ES-I3 (cell line): Measurements from ENCODE around the gene MCAM.

Experiments
- H3K36me3 ChIP-seq: 2 replicates; pipeline ENCODE4 v1.6.1; 2013; ENCODE audit warnings: mild to moderate bottlenecking, low read length, control low read depth, moderate library complexity; ENCODE audit not compliant: insufficient read depth
- H3K4me1 ChIP-seq: 2 replicates; pipeline ENCODE4 v1.6.1; 2013; ENCODE audit warnings: mild to moderate bottlenecking, control low read depth, low read length; ENCODE audit not compliant: insufficient read depth
- H3K9ac ChIP-seq: 2 replicates; pipeline ENCODE4 v1.6.1; 2013; ENCODE audit warnings: low read depth, mild to moderate bottlenecking, low read length, moderate library complexity
- H3K9me3 ChIP-seq: 2 replicates; pipeline ENCODE4 v1.6.1; 2013; ENCODE audit warnings: mild to moderate bottlenecking, low read length, moderate library complexity; ENCODE audit not compliant: control insufficient read depth, insufficient read depth

The MCAM gene, protein sequence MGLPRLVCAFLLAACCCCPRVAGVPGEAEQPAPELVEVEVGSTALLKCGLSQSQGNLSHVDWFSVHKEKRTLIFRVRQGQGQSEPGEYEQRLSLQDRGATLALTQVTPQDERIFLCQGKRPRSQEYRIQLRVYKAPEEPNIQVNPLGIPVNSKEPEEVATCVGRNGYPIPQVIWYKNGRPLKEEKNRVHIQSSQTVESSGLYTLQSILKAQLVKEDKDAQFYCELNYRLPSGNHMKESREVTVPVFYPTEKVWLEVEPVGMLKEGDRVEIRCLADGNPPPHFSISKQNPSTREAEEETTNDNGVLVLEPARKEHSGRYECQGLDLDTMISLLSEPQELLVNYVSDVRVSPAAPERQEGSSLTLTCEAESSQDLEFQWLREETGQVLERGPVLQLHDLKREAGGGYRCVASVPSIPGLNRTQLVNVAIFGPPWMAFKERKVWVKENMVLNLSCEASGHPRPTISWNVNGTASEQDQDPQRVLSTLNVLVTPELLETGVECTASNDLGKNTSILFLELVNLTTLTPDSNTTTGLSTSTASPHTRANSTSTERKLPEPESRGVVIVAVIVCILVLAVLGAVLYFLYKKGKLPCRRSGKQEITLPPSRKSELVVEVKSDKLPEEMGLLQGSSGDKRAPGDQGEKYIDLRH

GRCh38 chr11:119316729-119317591, at the start of gene MCAM:
MCAM (minus strand) TSS chr11:119317130; CDS start chr11:119317101, 29 bp downstream.
- peaks cover 19% of the 10 kb centered on the region for H3K36me3 ChIP-seq
- H3K9me3 ChIP-seq = no peaks in the 10 kb centered on the region
- peak within 1 kb of the TSS; percentile 77 for H3K9ac ChIP-seq
- peaks cover 20% of the 10 kb centered on the region for H3K4me1 ChIP-seq

- no peaks in the 10 kb centered on the region for H3K36me3 ChIP-seq
- peaks cover 41% of the 10 kb centered on the region for H3K4me1 ChIP-seq
- H3K9ac ChIP-seq = no peak overlapping the region
- no peaks in the 10 kb centered on the region for H3K9me3 ChIP-seq
Observed at GRCh38 chr11:119365071-119365591, 48.2 kb upstream of the MCAM start.

GRCh38 chr11:119363851-119364590, 47.1 kb upstream of the MCAM start:
- Histone ChIP-seq H3K9me3 (no peaks in the 10 kb centered on the region), H3K36me3 (no peaks in the 10 kb centered on the region), H3K9ac (peak overlapping the region; percentile 30; the same call in 1 of the 2 replicates), H3K4me1 (peaks cover 41% of the 10 kb centered on the region)

DNA sequence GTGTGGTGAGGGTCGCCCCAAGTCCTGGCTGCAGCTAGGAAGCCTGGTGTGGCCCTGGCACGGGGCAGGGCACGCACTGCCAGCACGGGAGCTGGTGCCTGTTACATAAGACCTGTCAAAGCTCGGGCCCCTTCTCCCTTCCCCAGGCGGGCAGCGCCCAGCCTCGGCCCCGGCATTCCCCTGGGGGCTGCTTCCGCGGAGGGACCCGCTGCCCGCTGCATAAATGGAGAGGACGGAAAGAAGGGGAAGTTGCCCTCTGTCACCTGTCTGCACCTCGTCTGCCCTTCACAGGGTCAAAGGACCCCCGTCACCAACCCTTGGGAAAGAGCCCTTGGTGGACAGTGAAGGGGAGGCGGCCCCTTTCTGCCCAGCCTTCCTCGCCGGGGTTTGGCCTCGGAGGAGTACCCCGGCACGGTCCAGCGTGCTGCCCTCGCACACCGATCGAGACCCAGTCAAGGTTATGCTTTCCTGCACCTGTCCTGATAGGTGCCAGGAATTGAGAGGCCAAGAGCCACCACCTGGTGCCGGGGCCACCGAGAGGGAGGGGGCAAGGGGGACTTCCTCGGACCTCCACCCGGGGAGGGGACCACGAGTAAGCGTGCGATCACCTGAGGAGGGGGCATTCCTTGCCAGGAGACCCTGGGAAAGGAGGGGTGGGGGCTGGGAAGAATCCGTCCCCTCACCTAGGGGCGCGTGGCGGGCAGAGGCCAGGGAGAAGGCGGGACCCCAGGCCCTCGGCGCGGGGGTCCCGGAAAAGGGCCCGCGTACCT, 46.3 kb upstream of the MCAM start:
- no peaks in the 10 kb centered on the region for H3K36me3 ChIP-seq
- H3K4me1 ChIP-seq = peaks cover 39% of the 10 kb centered on the region
- H3K9me3 ChIP-seq = no peaks in the 10 kb centered on the region
- H3K9ac ChIP-seq = peak overlapping the region; percentile 30; the same call in 1 of the 2 replicates

- Histone ChIP-seq H3K9me3 (no peaks in the 10 kb centered on the region), H3K9ac (no peak overlapping the region), H3K4me1 (peaks cover 35% of the 10 kb centered on the region), H3K36me3 (no peaks in the 10 kb centered on the region)
Observed at GRCh38 chr11:119362741-119363080, 45.8 kb upstream of the MCAM start.

DNA sequence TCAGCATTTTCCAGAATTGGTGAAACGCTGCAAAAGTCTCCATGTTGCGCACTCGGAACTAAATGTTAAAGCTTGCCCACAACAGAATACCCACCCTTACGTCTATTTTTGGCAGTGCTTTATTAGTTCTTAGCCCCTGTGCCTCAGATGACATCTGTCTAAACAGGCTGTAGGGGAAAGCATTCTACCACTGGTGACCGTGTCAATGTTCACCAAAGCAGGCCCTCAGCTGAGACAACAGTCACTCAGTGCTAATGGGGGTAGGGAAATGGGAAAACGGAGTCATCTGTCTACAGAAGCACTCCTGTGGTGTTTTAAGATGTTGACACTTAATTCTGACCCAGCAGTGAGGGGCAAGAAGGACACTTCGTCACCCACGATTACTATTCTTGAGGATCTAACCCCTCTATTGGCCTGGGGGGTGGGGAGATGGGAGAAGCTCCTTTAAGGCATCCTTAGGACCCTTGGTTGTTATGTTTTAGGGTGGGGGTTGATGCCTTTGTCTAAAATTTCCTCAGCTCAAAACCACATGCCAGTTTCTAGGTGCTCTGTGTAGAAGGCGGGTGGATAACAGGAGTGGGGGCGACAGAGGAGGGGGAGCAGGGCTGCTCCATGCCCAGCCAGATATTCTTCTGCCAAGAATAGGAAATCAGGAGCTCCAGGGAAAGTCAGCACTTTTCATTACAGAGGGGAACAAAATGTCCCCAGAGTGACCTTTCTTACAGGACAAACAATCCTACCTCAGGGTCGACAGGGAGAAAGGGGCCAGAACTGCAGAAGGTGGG, 45.2 kb upstream of the MCAM start:
- Histone ChIP-seq H3K9ac (no peak overlapping the region), H3K36me3 (no peaks in the 10 kb centered on the region), H3K4me1 (peaks cover 35% of the 10 kb centered on the region), H3K9me3 (no peaks in the 10 kb centered on the region)

- H3K9ac ChIP-seq = no peak overlapping the region; the same call in 1 of the 2 replicates
- peaks cover 35% of the 10 kb centered on the region for H3K4me1 ChIP-seq
- no peaks in the 10 kb centered on the region for H3K9me3 ChIP-seq
- H3K36me3 ChIP-seq = no peaks in the 10 kb centered on the region
Observed at GRCh38 chr11:119361056-119361787, 44.3 kb upstream of the MCAM start.

DNA sequence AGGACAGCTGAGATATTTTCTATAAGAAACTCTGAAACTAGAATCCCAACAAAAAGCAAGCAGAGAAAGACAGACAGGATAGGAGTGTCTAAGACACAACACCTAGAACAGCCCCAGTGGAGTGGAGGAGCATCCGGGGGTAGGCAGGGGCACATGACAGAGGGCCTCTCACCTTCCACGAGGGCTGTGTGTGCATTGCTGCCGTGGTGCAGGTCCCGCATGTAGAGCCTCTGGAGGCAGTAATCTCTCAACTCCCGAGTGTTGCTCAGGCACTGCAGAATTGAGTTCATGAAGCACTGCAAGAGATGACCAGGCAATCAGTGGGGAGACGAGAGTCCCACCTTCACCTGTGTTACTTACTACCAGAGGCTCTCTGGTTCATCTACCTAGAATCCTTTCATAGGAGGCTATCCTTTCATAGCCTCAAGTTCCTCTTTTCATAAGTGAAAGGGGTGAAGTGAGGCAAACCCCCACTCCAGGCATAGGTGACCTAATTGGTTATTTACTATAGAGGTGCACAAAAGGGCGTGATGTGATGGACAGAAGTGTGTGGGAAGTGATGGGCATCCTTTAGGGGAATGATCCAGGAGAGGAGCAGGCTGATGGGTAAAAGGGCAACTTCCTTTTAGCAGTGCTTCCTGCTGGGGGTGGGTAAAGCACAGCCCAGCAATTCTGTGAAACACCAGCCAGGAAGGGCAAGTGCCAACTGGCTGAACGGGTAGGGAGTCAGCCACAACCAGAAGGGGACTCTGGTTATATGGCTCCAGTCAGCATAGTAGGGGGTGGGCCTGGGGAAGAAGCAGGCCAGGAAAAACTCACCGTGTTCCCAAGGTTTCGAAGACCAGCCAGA, 42.7 kb upstream of the MCAM start:
- peaks cover 28% of the 10 kb centered on the region for H3K4me1 ChIP-seq
- no peak overlapping the region for H3K9ac ChIP-seq
- H3K9me3 ChIP-seq = no peaks in the 10 kb centered on the region
- H3K36me3 ChIP-seq = no peaks in the 10 kb centered on the region

DNA sequence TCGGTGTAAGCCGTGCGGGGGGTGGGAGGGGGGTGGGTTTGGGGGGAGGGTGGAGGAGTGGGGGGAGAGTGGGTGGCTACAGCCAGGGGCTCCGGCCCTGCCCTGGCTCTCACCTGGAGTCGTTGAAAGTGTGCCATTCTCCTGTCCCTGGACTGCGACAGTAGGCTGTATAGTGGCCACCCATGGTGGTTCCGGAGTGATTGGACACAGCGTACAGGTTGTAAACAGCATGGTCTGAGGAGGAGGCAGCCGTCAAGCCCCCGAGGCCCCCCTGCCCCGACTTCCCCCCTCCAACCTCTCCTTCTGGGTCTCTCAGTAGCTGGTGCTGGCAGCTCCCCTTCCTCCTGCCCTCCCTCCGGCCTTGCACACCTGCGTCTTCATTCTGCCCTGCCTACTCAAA, 40.1 kb upstream of the MCAM start:
- Histone ChIP-seq H3K4me1 (peaks cover 20% of the 10 kb centered on the region), H3K9ac (no peak overlapping the region), H3K9me3 (no peaks in the 10 kb centered on the region), H3K36me3 (no peaks in the 10 kb centered on the region)

GRCh38 chr11:119356349-119357031, 39.6 kb upstream of the MCAM start:
- H3K9ac ChIP-seq = peak overlapping the region; percentile 76
- peaks cover 14% of the 10 kb centered on the region for H3K4me1 ChIP-seq
- no peaks in the 10 kb centered on the region for H3K9me3 ChIP-seq
- H3K36me3 ChIP-seq = no peaks in the 10 kb centered on the region
